HG03520 (cell line): ENCODE results near the gene RPUSD1.
"Not testable (repeated sequence)": the region's sequence is repeated elsewhere in the genome, so short reads cannot be mapped to it uniquely, and the experiment has no call there.

Experiments
- ATAC-seq: cut with Tn5 transposase; IDR thresholded peaks from one replicate; pipeline ENCODE4 v1.9.1; 2021; ENCODE audit warnings: mild to moderate bottlenecking, moderate library complexity; ENCODE audit not compliant: unreplicated experiment

RPUSD1 gene

GRCh38 chr16:785563-786535 lies 2.3 kb downstream of the RPUSD1 start:
- no peak for ATAC-seq

DNA sequence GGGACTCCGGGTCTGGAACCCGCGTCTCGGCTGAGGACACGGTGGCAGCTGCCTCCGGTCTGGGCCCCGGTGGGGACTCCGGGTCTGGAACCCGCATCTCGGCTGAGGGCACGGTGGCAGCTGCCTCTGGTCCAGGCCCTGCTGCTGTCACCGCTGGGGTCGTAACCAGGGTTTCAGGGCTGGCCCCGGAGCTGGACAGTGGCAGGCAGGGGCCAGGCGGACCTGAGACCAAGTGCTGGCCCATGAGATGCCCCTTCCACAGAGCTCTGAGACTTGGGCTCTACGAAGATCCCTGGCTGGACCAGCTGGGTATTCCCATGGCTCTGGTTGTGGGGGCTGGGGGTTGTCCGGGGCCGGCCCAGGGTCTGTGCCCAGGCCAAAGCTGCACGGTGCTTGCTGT lies 3.8 kb downstream of the RPUSD1 start:
- ATAC-seq = no peak

DNA sequence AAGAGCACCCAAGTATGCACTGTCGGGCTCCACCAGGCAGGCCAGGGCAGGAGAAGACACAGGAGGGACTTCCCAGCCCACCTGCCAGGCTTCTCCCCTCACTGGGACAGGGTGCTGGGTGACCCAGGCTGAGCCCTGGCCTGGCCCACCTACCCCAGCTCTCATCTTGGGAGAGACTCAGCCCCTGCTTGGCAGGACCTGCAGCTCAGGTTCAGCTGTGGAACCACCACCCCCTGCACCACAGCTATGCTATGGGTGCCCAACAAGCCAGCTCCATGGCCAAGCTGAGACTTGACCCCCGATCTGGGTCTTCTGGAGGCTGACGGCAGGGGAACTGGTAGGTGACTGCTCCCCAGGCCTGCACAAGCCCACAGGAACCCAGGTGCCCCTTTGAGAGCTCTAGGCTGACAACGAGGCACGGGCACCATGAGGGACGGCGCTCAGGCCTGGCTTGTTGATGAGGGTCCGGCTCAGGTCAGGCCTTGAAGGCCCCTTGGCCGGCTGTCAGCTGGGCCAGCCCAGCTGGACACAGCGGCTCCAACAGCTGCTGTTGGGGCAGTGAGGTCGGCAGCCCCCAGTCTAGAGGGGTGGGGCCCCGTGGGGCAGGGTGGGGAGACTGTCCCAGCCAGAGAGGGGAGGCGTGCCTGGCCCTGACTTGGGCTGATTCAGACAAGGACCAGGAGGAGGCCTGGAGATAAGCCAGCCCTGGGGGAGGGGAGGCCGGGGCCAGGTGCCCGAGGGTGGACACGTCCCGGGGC lies 4.6 kb downstream of the RPUSD1 start:
- no peak for ATAC-seq

DNA sequence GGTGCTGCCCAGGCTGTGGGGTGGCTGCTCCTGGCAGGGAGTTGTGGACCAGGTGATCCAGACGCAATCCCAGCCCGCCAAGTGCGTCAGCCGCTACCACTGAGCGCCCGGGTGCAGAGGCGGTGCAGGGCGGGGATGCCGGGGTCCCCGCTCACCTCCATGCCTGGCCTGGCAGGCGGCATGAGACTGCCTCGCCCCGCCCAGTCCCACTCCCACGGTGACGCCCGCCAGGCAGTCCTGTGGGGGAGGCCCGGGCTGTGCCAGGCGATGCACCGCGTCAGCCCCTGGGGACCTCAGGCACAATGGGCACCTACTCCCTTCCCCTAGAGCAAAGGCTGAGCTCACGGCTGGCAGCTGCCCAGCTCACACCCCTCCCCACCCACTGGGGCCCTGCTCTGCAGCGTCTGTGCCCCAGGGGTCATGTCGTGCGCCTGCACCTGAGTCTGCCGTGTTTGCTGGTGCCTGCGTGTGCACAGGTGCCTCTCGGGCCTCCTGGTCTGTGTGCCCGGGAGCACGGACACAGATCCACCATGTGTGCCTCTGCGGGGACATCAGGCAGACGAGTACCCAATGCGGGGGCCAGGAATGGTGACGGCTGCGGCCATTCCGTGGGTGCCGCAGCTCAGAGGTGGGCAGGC lies 5.3 kb downstream of the RPUSD1 start:
- ATAC-seq = no peak

DNA sequence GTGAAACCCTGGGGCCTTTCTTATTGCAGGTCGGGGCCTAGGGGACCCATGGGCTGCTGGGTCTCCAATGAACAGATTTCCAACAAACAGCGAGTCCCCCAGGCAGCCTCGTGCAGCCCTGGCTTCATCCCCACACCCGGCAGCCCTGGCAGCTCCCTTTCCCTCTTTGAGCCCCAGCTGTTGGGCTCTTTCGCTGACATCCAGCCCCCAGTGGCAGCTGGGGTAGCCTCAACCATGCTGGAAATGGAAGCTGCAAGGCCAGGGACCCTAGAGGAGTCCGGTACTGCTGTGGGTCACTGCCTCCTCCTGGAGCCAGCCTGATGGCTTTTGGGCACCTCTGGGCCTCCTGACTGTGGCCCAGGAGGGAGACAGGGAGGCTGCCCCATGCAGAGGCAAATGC lies 5.9 kb downstream of the RPUSD1 start:
- no peak for ATAC-seq

GRCh38 chr16:781346-782010 lies 6.7 kb downstream of the RPUSD1 start:
- no peak for ATAC-seq

DNA sequence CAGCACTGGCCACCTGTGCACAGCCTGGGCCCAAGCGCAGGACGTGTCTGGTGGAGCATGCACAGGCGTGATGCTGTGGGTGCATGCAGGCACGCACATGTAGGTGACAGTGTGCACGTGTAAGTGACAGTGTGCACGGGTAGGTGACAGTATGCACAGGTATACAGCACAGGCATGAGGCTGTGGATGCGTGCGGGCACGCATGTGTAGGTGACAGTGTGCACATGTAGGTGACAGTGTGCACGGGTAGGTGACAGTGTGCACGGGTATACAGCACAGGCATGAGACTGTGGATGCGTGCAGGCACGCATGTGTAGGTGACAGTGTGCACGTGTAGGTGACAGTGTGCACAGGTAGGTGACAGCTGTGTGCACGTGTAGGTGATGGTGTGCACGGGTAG lies 7.9 kb downstream of the RPUSD1 start:
- no peak for ATAC-seq

DNA sequence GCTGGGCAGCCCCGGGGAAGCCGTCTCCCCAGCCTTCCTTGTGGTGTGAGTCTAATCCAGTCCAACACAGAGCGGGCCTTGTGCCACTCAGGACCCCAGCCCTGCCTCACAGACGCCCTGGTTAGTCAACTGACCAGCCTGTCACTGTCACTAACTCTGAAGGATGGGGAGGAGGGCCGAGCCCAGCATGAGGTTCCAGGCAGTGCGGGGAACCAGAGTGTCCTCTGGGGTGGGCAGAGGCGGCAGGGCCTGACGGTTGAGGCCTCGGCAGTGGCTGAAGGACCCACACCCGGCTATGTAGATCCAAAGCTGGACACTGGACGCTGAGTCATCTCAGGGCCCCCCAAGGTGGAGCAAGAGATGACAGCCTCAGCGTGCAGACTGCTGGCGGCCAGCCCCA lies 8.6 kb downstream of the RPUSD1 start:
- ATAC-seq = no peak

DNA sequence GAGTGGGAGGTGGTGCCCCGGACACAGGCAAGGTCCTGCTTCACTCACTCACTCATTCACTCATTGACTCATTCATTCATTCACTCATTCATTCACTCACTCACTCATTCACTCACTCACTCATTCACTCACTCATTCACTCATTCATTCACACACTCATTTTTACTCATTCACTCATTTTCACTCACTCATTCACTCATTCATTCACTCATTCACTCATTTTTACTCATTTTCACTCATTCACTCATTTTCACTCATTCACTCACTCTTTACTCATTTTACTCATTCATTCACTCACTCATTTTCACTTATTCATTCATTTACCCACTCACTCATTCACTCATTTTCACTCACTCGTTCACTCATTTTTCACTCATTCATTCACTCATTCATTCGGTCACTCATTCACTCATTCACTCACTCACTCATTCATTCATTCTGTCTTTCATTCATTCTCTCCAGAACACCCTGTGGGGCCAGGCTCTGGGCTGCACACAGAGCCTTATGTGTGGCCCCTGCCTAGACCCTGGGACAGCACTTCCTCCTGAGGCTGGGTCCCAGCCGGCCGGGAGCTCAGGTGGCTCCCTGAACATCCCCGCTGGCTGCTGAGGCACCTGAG lies 9.2 kb downstream of the RPUSD1 start:
- no peak for ATAC-seq

GRCh38 chr16:778447-778846 lies 9.7 kb downstream of the RPUSD1 start:
- ATAC-seq = no peak

DNA sequence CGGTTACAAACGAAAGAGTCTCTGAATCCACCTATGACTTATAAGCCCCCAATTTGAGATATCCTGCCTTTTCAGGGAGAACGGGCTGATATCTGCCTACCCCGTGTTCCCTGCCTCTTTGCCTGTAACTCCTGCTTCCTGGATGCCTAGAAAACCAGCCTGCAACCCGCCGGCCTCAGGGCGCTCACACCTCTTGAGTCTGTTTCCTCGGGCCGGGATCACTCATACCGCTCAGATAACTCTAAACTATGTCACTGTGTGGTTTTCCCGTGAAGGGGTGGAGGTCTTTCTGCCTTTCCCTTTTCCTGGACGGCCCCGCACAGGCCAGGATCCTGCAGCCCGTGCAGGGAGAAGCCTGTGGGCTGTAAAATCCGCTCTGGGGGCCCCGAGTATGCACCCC lies 10.4 kb downstream of the RPUSD1 start:
- no peak for ATAC-seq

DNA sequence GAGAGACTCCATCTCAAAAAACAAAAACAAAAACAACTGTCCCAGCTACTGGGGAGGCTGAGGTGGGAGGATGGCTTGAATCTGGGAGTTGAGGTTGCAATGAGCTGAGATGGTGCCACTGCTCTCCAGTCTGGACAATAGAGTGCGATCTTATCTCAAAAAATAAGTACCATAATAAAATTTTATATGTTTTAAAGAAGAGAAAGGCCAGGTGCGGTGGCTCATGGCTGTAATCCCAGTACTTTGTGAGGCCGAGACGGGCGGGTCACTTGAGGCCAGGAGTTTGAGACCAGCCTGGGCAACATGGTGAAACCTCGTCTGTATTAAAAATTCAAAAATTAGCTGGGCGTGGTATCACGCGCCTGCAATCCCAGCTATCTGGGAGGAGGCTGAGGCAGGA lies 11.4 kb downstream of the RPUSD1 start:
- no peak for ATAC-seq

DNA sequence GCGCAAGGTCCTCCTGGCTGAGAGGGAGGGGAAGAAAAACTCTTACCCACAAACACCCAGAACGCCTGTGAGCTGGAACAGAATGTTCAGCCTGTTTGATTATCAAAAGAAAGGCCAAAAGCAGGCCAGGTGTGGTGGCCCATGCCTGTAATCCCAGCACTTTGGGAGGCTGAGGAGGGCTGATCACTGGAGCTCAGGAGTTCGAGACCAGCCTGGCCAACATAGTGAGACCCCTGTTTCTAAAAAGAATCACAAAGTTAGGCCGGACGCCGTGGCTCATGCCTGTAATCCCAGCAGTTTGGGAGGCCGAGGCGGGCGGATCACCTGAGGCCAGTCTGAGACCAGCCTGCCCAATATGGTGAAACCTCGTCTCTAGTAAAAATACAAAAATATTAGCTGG lies 11.9 kb downstream of the RPUSD1 start:
- not testable (repeated sequence) for ATAC-seq

DNA sequence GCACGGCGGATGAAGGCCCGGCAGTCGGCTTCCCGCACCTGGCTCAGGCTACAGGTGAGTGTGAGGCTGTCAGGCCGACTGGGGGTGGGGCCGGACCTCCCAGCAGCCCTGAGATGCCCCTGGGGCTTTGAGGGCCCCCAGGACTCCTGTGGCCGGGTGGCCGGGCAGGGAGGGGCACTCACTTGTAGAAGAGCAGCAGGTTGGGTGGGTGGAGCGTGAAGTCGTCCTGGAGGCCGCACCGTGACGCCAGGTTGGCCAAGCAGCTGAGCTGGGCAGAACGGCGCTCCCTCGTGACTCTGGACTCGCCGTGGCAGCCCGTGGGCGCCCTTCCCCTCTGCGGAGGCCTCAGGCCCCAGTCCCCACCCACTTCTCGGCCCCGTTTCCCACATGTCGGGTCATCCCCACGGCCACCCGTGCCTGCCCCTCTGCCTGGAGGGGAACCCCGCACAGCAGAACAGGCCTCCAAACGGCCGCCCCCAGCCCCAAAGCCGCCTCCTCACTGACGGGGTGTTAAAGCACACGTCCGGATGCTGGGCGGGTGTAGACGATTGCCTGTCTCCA lies 12.9 kb downstream of the RPUSD1 start:
- no peak for ATAC-seq

DNA sequence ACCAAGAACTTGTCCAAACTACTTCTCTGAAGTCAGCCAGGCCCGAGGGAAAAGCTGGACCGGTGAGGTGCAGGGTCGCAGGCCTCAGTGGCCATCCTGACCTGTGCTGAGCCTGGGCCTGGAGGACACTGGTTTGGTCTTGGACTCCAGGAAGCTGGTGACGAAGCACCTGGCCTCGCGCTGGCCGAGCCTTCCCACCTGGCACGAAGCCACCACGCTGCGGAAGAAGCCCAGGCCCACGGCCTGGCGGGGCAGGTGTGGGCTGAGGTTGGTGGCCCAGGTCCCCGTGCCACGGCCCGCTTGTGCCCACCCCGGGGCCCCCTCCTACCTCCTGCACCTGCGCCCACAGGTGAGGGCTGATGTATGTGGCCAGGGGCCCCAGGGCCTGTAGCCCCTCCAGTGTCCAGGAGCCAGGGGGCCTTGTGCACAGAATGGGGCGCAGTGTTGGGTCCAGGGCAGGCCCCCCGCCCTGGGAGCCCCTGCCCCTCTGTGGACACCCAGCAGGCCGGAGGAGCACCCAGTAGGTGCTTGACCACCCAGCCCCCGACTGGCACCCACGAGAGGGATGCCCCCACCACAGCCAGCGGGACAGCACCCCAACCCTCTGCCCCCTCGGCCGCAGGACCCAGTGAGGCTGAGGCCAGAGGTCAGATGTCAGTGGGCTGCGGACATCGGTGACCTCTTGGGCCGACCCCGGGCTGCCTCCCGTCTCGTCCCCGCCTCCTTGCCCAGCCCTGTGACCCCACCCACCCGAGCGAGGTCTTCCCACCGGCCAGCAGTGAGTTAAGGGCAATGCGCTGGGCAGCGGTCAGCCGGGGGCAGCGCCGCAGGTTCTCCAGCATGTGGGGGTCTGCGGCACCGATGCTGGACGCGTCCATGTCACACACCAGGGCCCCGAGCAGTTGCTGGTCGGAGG lies 13.8 kb downstream of the RPUSD1 start:
- ATAC-seq = no peak

- ATAC-seq = no peak
Measured at GRCh38 chr16:772959-773358, 15.2 kb downstream of the RPUSD1 start.

GRCh38 chr16:770411-770810 lies 17.8 kb downstream of the RPUSD1 start:
- no peak for ATAC-seq

DNA sequence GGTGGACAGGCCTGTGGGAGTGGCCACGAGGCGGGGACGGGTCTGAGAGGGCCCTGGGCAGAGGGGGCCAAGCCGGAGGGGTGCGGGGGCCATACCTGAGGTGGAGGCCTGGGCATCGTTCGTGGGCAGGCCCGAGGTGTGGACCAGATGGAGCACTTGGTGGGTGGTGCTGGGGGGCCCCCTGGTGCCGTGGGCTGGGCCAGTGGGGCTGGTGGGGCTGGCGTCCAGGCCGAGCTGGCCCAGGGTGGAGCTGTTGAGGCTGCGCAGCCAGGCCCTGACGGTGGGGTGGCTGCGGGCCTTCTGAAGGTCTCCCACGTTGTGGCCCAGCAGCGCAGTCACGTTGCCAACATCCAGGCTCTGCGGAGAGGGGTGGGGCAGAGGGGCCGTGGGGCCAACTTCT lies 18.2 kb downstream of the RPUSD1 start:
- no peak for ATAC-seq

DNA sequence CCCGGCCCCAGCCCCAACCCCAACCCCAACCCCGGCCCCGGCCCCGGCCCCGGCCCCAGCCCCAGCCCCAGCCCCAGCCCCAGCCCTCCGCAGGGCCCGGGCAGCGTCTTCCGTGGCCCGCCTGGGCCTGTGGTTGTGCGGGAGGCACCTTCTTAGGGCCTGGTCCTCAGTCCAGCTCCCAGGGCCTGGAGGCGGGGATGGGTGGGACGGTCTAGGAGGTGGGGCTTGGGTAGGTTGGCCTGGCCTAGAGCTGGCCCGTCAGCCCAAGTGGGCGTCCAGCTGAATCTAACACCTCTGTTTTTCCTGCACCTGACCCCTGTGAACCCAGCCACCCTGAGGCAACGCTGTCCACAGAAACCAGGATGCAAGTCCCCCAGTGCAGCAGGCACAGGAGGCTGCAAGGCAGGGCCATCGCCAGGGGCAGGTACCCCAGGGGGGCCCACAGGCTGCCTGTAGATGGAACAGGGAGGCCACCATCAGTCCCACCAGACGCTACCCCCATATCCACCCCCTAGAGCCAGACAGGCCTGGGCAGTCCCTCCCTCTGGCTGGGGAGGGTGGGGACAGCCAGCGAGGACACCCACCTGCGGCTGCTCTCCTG lies 18.9 kb downstream of the RPUSD1 start:
- no peak for ATAC-seq
